HG02759 (cell line): ENCODE measurements around the gene COL23A1.

ENCODE experiments used
- ATAC-seq: cut with Tn5 transposase; IDR thresholded peaks from one replicate; pipeline ENCODE4 v1.9.1; 2021; ENCODE audit warnings: mild to moderate bottlenecking, moderate library complexity; ENCODE audit not compliant: unreplicated experiment

COL23A1 gene

GRCh38 chr5:178478370-178478769, 111.8 kb downstream of the COL23A1 start:
- no peak for ATAC-seq

GRCh38 chr5:178477802-178478201, 112.4 kb downstream of the COL23A1 start:
- no peak for ATAC-seq

- no peak for ATAC-seq
Measured at GRCh38 chr5:178476972-178477754, 113.0 kb downstream of the COL23A1 start.

GRCh38 chr5:178476531-178476930, 113.7 kb downstream of the COL23A1 start:
- no peak for ATAC-seq

GRCh38 chr5:178475422-178475821, 114.8 kb downstream of the COL23A1 start:
- ATAC-seq = no peak

- no peak for ATAC-seq
Measured at GRCh38 chr5:178474562-178475184, 115.5 kb downstream of the COL23A1 start.

GRCh38 chr5:178473854-178474253, 116.3 kb downstream of the COL23A1 start:
- ATAC-seq = no peak

GRCh38 chr5:178472138-178472537, 118.1 kb downstream of the COL23A1 start:
- ATAC-seq = no peak

GRCh38 chr5:178471711-178472110, 118.5 kb downstream of the COL23A1 start:
- ATAC-seq = no peak

- no peak for ATAC-seq
Measured at GRCh38 chr5:178470760-178471025, 119.5 kb downstream of the COL23A1 start.

GRCh38 chr5:178469975-178470759, 120.0 kb downstream of the COL23A1 start:
- no peak for ATAC-seq

GRCh38 chr5:178469011-178469974, 120.9 kb downstream of the COL23A1 start:
- ATAC-seq = no peak

GRCh38 chr5:178468196-178468685, 122.0 kb downstream of the COL23A1 start:
- no peak for ATAC-seq

GRCh38 chr5:178467568-178468195, 122.5 kb downstream of the COL23A1 start:
- ATAC-seq = no peak

GRCh38 chr5:178467205-178467567, 123.0 kb downstream of the COL23A1 start:
- no peak for ATAC-seq

- ATAC-seq = no peak
Measured at GRCh38 chr5:178466342-178466741, 123.9 kb downstream of the COL23A1 start.

GRCh38 chr5:178465861-178466288, 124.3 kb downstream of the COL23A1 start:
- no peak for ATAC-seq

GRCh38 chr5:178465228-178465860, 124.8 kb downstream of the COL23A1 start:
- ATAC-seq = no peak

GRCh38 chr5:178464431-178465048, 125.7 kb downstream of the COL23A1 start:
- ATAC-seq = no peak
